IPS DF 19.7 (cell line): ENCODE results near the gene WWTR1.

Experiments used
- DNase-seq: peaks from one replicate; pipeline ENCODE4 v3.0.0-alpha.2; 2013; ENCODE audit warnings: low read depth, low spot score

The WWTR1 gene

DNA sequence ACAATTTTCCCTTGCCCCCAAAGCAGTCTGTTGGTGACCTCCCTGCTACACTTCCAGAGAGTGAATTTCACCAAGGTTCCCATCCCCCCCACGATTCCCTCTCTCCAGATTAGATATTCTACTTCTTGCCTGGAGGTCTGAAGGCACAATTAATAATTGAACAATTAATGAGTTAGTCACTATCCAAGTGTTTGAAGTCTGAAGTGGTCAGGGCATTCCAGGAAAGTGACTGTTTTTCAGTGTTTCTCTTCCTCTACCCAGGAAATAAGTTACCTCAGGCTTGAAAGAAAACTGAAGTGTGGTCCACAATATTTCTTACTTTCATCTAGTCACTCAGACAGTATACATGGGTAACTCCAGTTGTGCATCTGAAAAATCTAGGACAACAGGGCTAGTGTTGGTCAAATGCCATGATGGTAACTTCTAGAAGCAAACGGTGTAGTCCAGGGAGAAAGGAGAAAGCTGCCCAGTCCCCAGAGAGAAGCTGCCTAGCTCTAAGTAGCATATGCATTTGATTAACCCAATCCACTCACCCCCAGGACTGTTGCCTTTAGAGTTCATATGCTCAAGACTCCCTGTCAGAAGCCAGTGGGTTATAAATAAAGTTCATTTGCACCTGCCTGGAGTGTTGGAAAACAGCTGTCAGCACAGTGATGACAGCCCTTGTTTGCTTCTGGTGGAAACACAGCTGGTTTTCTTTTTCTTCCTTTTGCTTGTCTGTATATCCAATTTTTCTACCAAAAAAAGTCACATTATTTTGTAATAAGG, 185.6 kb downstream of the WWTR1 start:
- no peak for DNase-seq

DNA sequence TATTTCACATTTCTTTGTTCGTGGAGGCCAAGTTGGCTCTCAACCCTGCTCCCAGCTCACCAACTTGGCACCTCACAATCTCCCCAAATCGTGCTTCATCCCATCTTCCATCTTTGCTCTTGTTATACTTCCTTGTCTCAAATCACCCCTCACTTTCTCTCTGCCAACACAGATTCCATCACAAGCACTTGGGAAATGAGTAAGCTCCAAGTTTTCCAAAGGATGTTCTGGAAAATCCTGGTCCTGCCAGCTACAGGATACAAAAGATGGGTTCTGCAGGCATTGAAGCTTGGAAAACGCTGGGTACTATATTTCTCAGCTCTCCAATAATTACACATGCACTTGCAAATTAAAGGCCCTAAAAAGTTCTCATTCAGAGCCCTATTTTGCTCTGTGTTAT, 187.4 kb downstream of the WWTR1 start:
- no peak for DNase-seq

DNA sequence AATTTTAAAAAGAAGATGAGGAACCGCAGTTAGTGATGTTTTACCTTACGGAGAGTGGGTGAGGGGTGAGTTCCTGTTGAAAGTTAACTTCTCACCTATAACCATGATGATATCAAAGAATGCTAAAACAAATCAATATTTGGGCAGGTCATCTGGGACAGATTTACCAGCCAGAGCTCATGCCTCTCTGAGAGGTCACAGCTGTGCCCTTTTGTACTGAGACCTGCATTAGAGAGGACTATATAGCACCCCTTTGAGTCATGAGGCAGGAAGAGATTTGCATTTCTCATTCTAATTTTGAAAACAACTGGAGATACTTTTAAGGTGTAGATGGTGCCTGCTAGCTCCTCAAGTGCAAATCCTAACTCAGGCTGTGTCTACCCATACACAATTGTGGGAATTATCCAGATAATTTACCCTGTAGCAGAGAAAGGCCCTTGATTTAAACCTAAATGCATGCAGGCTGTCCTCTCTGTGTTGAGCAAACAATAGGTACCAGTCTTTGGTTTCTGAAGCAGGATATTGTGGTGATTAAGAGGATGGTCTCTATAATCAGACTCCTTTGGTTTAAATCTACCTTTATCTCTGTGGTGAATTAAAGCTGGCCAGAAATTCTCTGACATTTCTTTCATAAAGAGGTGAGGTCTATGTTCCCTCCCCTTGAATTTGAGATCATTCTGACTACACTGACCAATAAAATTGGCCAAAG, 189.2 kb downstream of the WWTR1 start:
- no peak for DNase-seq
